WTC11 (cell line): Measurements from ENCODE around the gene SHROOM3.

ENCODE experiments used
- ETV6 ChIP-seq: sonication (generic); formaldehyde crosslinking; IDR thresholded peaks from 2 replicates; pipeline ENCODE4 v1.8.1; 2022; ENCODE audit warnings: mild to moderate bottlenecking, missing genetic modification reagents
- IRF2 ChIP-seq: sonication (generic); formaldehyde crosslinking; IDR thresholded peaks from 2 replicates; pipeline ENCODE4 v1.8.0; 2022; ENCODE audit warnings: low read depth, missing genetic modification reagents, borderline replicate concordance
- MYBL2 ChIP-seq: sonication (generic); formaldehyde crosslinking; IDR thresholded peaks from 2 replicates; pipeline ENCODE4 v1.8.1; 2023; ENCODE audit warnings: mild to moderate bottlenecking, moderate library complexity, missing genetic modification reagents
- NFE2L1 ChIP-seq: sonication (generic); formaldehyde crosslinking; IDR thresholded peaks from 2 replicates; pipeline ENCODE4 v1.8.1; 2023; ENCODE audit warnings: missing genetic modification reagents
- NFYB ChIP-seq: sonication (generic); formaldehyde crosslinking; conservative IDR thresholded peaks from 2 replicates; pipeline ENCODE4 v1.8.0; 2022; ENCODE audit warnings: low read depth, missing genetic modification reagents
- NR2C2 ChIP-seq: sonication (generic); formaldehyde crosslinking; IDR thresholded peaks from 2 replicates; pipeline ENCODE4 v1.8.0; 2022; ENCODE audit warnings: mild to moderate bottlenecking, missing genetic modification reagents
- SP1 ChIP-seq: sonication (generic); formaldehyde crosslinking; conservative IDR thresholded peaks from 2 replicates; pipeline ENCODE4 v1.8.1; 2022; ENCODE audit warnings: missing genetic modification reagents
- TF ChIP-seq, protein P1 (sequence below): fragments of 200-600 bp; IDR thresholded peaks from 2 replicates; pipeline ENCODE4 v1.8.0; 2022; ENCODE audit warnings: antibody characterized with exemption
- TF ChIP-seq, protein P2 (sequence below): sonication (generic); formaldehyde crosslinking; IDR thresholded peaks from 2 replicates; pipeline ENCODE4 v1.8.1; 2022; ENCODE audit warnings: low read depth, mild to moderate bottlenecking, moderate library complexity, missing genetic modification reagents, borderline replicate concordance
- TF ChIP-seq, protein P3 (sequence below): sonication (generic); formaldehyde crosslinking; IDR thresholded peaks from 2 replicates; pipeline ENCODE4 v1.8.1; 2023; ENCODE audit warnings: mild to moderate bottlenecking, missing genetic modification reagents, borderline replicate concordance
- TF ChIP-seq, protein P4 (sequence below): sonication (generic); formaldehyde crosslinking; conservative IDR thresholded peaks from 2 replicates; pipeline ENCODE4 v1.8.1; 2022; ENCODE audit warnings: mild to moderate bottlenecking, missing genetic modification reagents
- TF ChIP-seq, protein P5 (sequence below): sonication (generic); formaldehyde crosslinking; IDR thresholded peaks from 2 replicates; pipeline ENCODE4 v1.8.0; 2022; ENCODE audit warnings: mild to moderate bottlenecking, missing genetic modification reagents

DNA sequence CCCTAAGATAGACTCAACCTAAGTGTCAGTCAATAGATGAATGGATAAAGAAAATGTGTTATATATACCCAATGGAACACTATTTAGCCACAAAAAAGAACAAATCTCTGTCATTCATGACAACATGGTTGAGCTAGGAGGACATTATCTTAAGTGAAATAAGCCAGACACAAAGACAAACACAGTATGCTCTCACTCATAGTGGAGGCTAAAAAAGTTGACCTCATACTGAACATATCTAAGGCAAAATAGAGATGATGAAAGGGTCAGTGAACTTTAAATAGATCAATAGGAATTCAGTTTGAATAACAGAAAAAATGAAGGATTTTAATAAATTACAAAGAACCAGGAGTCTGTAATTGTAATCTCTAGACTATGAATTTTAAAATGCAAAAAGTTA is 356.4 kb downstream of the SHROOM3 start:
- TF ChIP-seq, protein P1, sequence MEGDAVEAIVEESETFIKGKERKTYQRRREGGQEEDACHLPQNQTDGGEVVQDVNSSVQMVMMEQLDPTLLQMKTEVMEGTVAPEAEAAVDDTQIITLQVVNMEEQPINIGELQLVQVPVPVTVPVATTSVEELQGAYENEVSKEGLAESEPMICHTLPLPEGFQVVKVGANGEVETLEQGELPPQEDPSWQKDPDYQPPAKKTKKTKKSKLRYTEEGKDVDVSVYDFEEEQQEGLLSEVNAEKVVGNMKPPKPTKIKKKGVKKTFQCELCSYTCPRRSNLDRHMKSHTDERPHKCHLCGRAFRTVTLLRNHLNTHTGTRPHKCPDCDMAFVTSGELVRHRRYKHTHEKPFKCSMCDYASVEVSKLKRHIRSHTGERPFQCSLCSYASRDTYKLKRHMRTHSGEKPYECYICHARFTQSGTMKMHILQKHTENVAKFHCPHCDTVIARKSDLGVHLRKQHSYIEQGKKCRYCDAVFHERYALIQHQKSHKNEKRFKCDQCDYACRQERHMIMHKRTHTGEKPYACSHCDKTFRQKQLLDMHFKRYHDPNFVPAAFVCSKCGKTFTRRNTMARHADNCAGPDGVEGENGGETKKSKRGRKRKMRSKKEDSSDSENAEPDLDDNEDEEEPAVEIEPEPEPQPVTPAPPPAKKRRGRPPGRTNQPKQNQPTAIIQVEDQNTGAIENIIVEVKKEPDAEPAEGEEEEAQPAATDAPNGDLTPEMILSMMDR: no peak
- TF ChIP-seq NR2C2 (CRISPR knock-in tag) (no peak), IRF2 (no peak), NFYB (no peak), SP1 (CRISPR knock-in tag) (no peak), ETV6 (no peak), NFE2L1 (CRISPR knock-in tag) (no peak), MYBL2 (CRISPR knock-in tag) (no peak)
- TF ChIP-seq, protein P2, sequence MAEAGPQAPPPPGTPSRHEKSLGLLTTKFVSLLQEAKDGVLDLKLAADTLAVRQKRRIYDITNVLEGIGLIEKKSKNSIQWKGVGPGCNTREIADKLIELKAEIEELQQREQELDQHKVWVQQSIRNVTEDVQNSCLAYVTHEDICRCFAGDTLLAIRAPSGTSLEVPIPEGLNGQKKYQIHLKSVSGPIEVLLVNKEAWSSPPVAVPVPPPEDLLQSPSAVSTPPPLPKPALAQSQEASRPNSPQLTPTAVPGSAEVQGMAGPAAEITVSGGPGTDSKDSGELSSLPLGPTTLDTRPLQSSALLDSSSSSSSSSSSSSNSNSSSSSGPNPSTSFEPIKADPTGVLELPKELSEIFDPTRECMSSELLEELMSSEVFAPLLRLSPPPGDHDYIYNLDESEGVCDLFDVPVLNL (CRISPR knock-in tag): no peak
- TF ChIP-seq, protein P3, sequence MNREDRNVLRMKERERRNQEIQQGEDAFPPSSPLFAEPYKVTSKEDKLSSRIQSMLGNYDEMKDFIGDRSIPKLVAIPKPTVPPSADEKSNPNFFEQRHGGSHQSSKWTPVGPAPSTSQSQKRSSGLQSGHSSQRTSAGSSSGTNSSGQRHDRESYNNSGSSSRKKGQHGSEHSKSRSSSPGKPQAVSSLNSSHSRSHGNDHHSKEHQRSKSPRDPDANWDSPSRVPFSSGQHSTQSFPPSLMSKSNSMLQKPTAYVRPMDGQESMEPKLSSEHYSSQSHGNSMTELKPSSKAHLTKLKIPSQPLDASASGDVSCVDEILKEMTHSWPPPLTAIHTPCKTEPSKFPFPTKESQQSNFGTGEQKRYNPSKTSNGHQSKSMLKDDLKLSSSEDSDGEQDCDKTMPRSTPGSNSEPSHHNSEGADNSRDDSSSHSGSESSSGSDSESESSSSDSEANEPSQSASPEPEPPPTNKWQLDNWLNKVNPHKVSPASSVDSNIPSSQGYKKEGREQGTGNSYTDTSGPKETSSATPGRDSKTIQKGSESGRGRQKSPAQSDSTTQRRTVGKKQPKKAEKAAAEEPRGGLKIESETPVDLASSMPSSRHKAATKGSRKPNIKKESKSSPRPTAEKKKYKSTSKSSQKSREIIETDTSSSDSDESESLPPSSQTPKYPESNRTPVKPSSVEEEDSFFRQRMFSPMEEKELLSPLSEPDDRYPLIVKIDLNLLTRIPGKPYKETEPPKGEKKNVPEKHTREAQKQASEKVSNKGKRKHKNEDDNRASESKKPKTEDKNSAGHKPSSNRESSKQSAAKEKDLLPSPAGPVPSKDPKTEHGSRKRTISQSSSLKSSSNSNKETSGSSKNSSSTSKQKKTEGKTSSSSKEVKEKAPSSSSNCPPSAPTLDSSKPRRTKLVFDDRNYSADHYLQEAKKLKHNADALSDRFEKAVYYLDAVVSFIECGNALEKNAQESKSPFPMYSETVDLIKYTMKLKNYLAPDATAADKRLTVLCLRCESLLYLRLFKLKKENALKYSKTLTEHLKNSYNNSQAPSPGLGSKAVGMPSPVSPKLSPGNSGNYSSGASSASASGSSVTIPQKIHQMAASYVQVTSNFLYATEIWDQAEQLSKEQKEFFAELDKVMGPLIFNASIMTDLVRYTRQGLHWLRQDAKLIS: no peak
- TF ChIP-seq, protein P4, sequence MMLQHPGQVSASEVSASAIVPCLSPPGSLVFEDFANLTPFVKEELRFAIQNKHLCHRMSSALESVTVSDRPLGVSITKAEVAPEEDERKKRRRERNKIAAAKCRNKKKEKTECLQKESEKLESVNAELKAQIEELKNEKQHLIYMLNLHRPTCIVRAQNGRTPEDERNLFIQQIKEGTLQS (CRISPR knock-in tag): no peak
- TF ChIP-seq, protein P5, sequence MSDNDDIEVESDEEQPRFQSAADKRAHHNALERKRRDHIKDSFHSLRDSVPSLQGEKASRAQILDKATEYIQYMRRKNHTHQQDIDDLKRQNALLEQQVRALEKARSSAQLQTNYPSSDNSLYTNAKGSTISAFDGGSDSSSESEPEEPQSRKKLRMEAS (CRISPR knock-in tag): no peak
